Lower leg skin (tissue), 3 donors: Measurements from ENCODE around the gene SPEF1.

ENCODE experiments used
- CTCF ChIP-seq, 3 donors: fragments of 450-650 bp; IDR thresholded peaks; one replicate each; pipeline ENCODE4 v1.5.1; 2016; ENCODE audit warnings: antibody characterized with exemption in 3 of 3, mild to moderate bottlenecking in 3 of 3, moderate library complexity in 2 of 3
- POLR2A ChIP-seq, 2 donors: fragments of 450-650 bp; IDR thresholded peaks; one replicate each; pipeline ENCODE4 v1.6.1; 2016 to 2017; ENCODE audit warnings: antibody characterized with exemption in 2 of 2, mild to moderate bottlenecking in 1 of 2, moderate library complexity in 1 of 2

- TF ChIP-seq CTCF (IDR thresholded peaks at IDR 0.05) (no peak), POLR2A (IDR thresholded peaks at IDR 0.05) (no peak)
Measured at GRCh38 chr20:3784216-3784853, 3.1 kb upstream of the SPEF1 start.
